Measurements from ENCODE around the gene CA10. TPM values are rescaled to one million over a fixed set of nuclear protein-coding genes. Genes with fewer than 3 reads are reported as not detected.

Gene CA10
- polyA plus RNA-seq, 1 donor from 2014 or later, result not detected

GRCh38 chr17:51913491-51914205, 244.9 kb downstream of the CA10 start:
- no peaks in the 10 kb centered on the region for H3K4me1 Mint-ChIP-seq
- no peak overlapping the region for H3K4me3 Mint-ChIP-seq
- H3K27me3 Mint-ChIP-seq, result no peaks in the 10 kb centered on the region
- no peak overlapping the region for H3K27ac Mint-ChIP-seq
- H3K9me3 Mint-ChIP-seq, result peaks cover 0 to 3% (median 0%) of the 10 kb centered on the region in 3 donors
- no peaks in the 10 kb centered on the region for H3K36me3 Mint-ChIP-seq

DNA sequence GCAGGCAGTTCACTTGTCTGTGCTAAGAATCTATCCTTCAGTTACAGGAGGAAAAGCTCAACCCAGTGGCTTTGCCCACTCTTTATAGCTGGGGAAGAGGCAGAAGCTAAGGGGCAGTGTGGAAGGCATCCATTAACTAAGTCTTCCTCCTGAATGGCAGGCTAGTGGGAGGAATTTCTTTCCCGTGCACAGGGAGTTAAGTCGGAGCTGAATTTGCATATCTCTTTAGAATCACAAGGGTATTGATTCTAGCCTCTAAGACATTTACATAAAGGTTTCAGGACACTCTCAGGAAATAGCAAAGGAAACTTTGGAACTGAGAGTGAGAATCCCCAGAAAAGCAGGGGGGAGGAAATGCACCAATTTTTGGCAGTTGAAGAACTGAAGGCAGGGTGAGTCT, 245.6 kb downstream of the CA10 start:
- Mint-ChIP-seq H3K27me3 (no peaks in the 10 kb centered on the region), H3K9me3 (peaks cover 0 to 3% (median 0%) of the 10 kb centered on the region in 3 donors), H3K36me3 (no peaks in the 10 kb centered on the region), H3K4me3 (no peak overlapping the region), H3K27ac (no peak overlapping the region), H3K4me1 (no peaks in the 10 kb centered on the region)

- no peak overlapping the region for H3K4me3 Mint-ChIP-seq
Observed at GRCh38 chr17:51911237-51911636, 247.3 kb downstream of the CA10 start.

GRCh38 chr17:51909971-51910370, 248.5 kb downstream of the CA10 start:
- Mint-ChIP-seq H3K36me3 (no peaks in the 10 kb centered on the region), H3K9me3 (no peaks in the 10 kb centered on the region), H3K27ac (no peak overlapping the region), H3K4me3 (no peak overlapping the region), H3K4me1 (no peaks in the 10 kb centered on the region), H3K27me3 (no peaks in the 10 kb centered on the region)

More at GRCh38 chr17:51911237-51911636, 247.3 kb downstream of the CA10 start:
- Mint-ChIP-seq H3K4me1 (no peaks in the 10 kb centered on the region), H3K9me3 (no peaks in the 10 kb centered on the region), H3K27ac (no peak overlapping the region), H3K36me3 (no peaks in the 10 kb centered on the region), H3K27me3 (no peaks in the 10 kb centered on the region)

- no peak overlapping the region for H3K27ac Mint-ChIP-seq
- H3K4me1 Mint-ChIP-seq, result no peaks in the 10 kb centered on the region
- no peak overlapping the region for H3K4me3 Mint-ChIP-seq
- H3K27me3 Mint-ChIP-seq, result no peaks in the 10 kb centered on the region
- no peaks in the 10 kb centered on the region for H3K9me3 Mint-ChIP-seq
- H3K36me3 Mint-ChIP-seq, result no peaks in the 10 kb centered on the region
Observed at GRCh38 chr17:51908841-51909537, 249.5 kb downstream of the CA10 start.

GRCh38 chr17:51907041-51907440, 251.5 kb downstream of the CA10 start:
- no peaks in the 10 kb centered on the region for H3K36me3 Mint-ChIP-seq
- no peaks in the 10 kb centered on the region for H3K4me1 Mint-ChIP-seq
- H3K27ac Mint-ChIP-seq, result no peak overlapping the region
- H3K4me3 Mint-ChIP-seq, result no peak overlapping the region
- peaks cover 0 to 5% (median 2%) of the 10 kb centered on the region in 3 donors for H3K9me3 Mint-ChIP-seq
- H3K27me3 Mint-ChIP-seq, result no peaks in the 10 kb centered on the region

DNA sequence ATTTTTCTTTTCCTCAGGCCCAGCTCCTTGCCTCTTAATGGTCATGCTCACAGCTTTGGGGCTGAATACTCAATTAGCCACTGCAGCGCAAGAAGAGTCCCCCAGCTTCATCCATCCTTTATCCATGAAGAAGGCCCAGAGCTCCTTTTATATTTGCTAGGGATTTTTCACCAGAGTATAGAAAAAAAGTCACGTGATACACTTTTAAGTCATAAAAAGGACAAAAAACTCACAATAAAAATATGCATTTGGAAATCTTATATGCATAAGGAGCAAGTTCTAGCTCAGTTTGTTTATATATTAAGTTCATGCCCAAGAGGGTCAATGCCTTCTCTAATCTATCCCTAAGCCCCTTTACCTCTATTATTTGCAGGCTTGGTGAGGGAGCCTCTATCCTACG, 254.1 kb downstream of the CA10 start:
- Mint-ChIP-seq H3K4me3 (no peak overlapping the region), H3K27me3 (no peaks in the 10 kb centered on the region), H3K9me3 (peaks cover 0 to 5% (median 2%) of the 10 kb centered on the region in 3 donors), H3K4me1 (no peaks in the 10 kb centered on the region), H3K36me3 (no peaks in the 10 kb centered on the region), H3K27ac (no peak overlapping the region)

DNA sequence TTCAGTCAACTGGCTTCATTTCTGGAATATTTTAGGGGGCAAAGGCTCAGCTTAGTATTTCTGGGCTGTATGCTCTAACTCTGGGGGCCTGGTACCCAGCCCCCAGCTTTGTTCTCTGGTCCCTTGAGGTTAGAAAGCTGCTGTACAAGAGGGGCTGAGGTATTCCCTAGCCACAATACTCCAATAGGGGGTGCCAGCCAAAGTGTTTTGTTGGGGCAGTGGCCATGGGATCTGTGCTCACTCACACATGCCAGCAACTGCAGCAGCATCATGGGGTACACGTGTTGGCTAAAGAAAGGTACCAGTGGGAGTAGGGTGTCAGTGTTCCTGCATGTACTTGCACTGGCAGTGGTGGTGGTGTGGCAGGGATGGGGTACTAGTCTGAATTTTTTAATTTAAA, 257.3 kb downstream of the CA10 start:
- Mint-ChIP-seq H3K4me1 (no peaks in the 10 kb centered on the region), H3K36me3 (no peaks in the 10 kb centered on the region), H3K9me3 (peaks cover 0 to 5% (median 2%) of the 10 kb centered on the region in 3 donors), H3K27ac (no peak overlapping the region), H3K4me3 (no peak overlapping the region), H3K27me3 (no peaks in the 10 kb centered on the region)

DNA sequence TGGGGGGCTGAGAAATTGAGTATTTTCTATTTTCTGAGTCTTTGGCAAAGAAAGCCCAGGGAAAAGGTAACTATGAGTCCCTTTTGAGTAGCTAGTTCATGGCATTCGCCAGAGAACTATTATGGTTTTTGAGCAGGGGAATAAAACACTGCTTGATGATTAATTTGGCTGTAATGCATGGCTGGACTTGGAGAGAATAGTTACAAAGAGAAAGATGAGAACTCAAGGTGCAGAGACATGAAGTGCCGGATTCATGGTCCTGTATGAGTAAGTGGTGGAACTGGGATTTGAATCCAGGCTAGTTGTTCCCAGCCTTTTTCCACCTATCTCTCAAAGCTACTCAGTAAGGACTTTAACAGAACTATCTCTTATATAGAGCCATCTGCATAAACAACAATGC, 266.6 kb downstream of the CA10 start:
- Mint-ChIP-seq H3K27ac (no peak overlapping the region), H3K36me3 (no peaks in the 10 kb centered on the region), H3K9me3 (peaks cover 0 to 16% (median 4%) of the 10 kb centered on the region in 3 donors), H3K4me3 (no peak overlapping the region), H3K4me1 (no peaks in the 10 kb centered on the region), H3K27me3 (no peaks in the 10 kb centered on the region)

GRCh38 chr17:51890710-51891109, 267.8 kb downstream of the CA10 start:
- no peak overlapping the region for H3K27ac Mint-ChIP-seq
- H3K4me1 Mint-ChIP-seq, result no peaks in the 10 kb centered on the region
- H3K9me3 Mint-ChIP-seq, result peaks cover 0 to 23% (median 4%) of the 10 kb centered on the region in 3 donors
- H3K36me3 Mint-ChIP-seq, result no peaks in the 10 kb centered on the region
- no peaks in the 10 kb centered on the region for H3K27me3 Mint-ChIP-seq
- no peak overlapping the region for H3K4me3 Mint-ChIP-seq

- Mint-ChIP-seq H3K4me1 (no peaks in the 10 kb centered on the region), H3K9me3 (peaks cover 0 to 16% (median 4%) of the 10 kb centered on the region in 3 donors), H3K27ac (no peak overlapping the region), H3K27me3 (no peaks in the 10 kb centered on the region), H3K4me3 (no peak overlapping the region), H3K36me3 (no peaks in the 10 kb centered on the region)
Observed at GRCh38 chr17:51888816-51889215, 269.7 kb downstream of the CA10 start.

GRCh38 chr17:51876986-51877385, 281.5 kb downstream of the CA10 start:
- Mint-ChIP-seq H3K27me3 (no peaks in the 10 kb centered on the region), H3K4me1 (no peaks in the 10 kb centered on the region), H3K4me3 (no peak overlapping the region), H3K9me3 (peaks cover 0 to 2% (median 0%) of the 10 kb centered on the region in 3 donors), H3K36me3 (no peaks in the 10 kb centered on the region), H3K27ac (no peak overlapping the region)

DNA sequence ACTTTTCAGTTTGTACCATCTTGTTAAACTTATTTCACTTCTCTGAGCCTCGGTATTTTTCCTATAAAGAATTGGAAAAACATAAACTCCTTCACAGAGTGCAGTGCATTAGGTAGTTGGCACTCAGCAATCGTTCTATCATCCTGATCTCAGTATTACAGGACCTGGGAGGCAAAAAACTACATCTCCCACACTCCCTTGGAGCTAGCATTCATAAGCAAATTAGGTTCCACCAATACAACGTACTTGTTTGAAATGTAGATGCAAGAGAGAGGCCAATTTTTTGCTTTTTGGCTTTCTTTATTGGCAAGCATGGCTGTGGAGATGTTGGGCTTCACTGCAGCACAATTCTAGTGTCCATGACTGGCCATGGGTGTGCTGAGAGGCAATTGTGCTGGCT, 285.2 kb downstream of the CA10 start:
- Mint-ChIP-seq H3K4me3 (no peak overlapping the region), H3K27ac (no peak overlapping the region), H3K9me3 (peaks cover 0 to 6% (median 0%) of the 10 kb centered on the region in 3 donors), H3K4me1 (no peaks in the 10 kb centered on the region), H3K27me3 (no peaks in the 10 kb centered on the region), H3K36me3 (no peaks in the 10 kb centered on the region)

GRCh38 chr17:51869387-51869786, 289.1 kb downstream of the CA10 start:
- H3K4me1 Mint-ChIP-seq, result no peaks in the 10 kb centered on the region
- H3K4me3 Mint-ChIP-seq, result no peak overlapping the region
- H3K36me3 Mint-ChIP-seq, result no peaks in the 10 kb centered on the region
- no peaks in the 10 kb centered on the region for H3K27me3 Mint-ChIP-seq
- peaks cover 1 to 9% (median 2%) of the 10 kb centered on the region in 3 donors for H3K9me3 Mint-ChIP-seq
- H3K27ac Mint-ChIP-seq, result no peak overlapping the region

DNA sequence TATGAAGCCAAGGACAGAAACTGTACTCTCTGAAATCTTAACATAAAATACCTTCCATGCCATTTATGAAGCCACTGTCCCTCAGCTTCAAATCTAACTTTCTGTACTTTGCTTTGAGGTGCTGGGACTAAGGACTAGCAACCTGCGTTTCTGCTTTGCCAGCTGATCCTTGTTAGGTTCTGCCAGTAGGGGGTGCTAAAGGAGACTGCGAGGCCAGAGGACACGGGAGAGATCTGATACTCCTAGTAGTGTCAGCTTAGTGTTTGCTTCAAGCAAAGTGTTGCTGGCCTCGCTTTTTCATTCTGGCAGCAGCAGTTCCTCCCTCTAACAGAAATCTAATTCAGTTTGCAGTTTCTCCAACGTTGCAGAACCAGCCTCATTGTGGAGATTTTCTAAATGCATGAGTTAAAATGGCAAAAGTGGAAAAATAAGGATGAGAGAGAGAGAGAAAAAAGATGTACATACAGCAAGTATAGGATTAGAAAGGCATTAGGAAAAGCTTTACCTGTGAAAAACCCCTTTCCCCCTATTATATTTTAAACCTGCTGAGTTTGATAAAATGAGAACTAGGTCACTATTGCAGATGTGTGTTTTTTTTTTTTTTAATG, 297.5 kb downstream of the CA10 start:
- Mint-ChIP-seq H3K9me3 (peaks cover 0 to 7% (median 2%) of the 10 kb centered on the region in 3 donors), H3K36me3 (no peaks in the 10 kb centered on the region), H3K4me3 (no peak overlapping the region), H3K4me1 (peaks cover 0 to 2% (median 0%) of the 10 kb centered on the region in 3 donors), H3K27ac (no peak overlapping the region), H3K27me3 (no peaks in the 10 kb centered on the region)
